ENCODE data around the gene KDM2B. TPM values are rescaled to one million over a fixed set of nuclear protein-coding genes. Genes with fewer than 3 reads are reported as not detected.

The KDM2B gene
- polyA plus RNA-seq, 1 donor from 2014 or later = 49.0 TPM

- Mint-ChIP-seq H3K27me3 (no peaks in the 10 kb centered on the region), H3K9me3 (no peaks in the 10 kb centered on the region), H3K36me3 (peaks cover 2% of the 10 kb centered on the region), H3K4me3 (no peak overlapping the region), H3K27ac (no peak overlapping the region), H3K4me1 (peaks cover 14 to 33% (median 24%) of the 10 kb centered on the region in 3 donors)
Measured at GRCh38 chr12:121446750-121447149, 134.1 kb downstream of the KDM2B start.

- Mint-ChIP-seq H3K4me3 (no peak overlapping the region), H3K27me3 (no peaks in the 10 kb centered on the region), H3K27ac (no peak overlapping the region), H3K36me3 (no peaks in the 10 kb centered on the region), H3K4me1 (peaks cover 5 to 16% (median 11%) of the 10 kb centered on the region in 3 donors), H3K9me3 (no peaks in the 10 kb centered on the region)
Measured at GRCh38 chr12:121444842-121445202, 136.0 kb downstream of the KDM2B start.

GRCh38 chr12:121443911-121444841 lies 136.6 kb downstream of the KDM2B start:
- Mint-ChIP-seq H3K9me3 (no peaks in the 10 kb centered on the region), H3K36me3 (no peaks in the 10 kb centered on the region), H3K4me3 (peak overlapping the region in 1 of 4 donors; percentile 54), H3K4me1 (peaks cover 5 to 12% (median 8%) of the 10 kb centered on the region in 3 donors), H3K27ac (no peak overlapping the region), H3K27me3 (no peaks in the 10 kb centered on the region)

- Mint-ChIP-seq H3K36me3 (peaks cover 5% of the 10 kb centered on the region), H3K27me3 (no peaks in the 10 kb centered on the region), H3K4me3 (peak overlapping the region in 1 of 4 donors; percentile 66), H3K9me3 (no peaks in the 10 kb centered on the region), H3K27ac (peak overlapping the region in 2 of 3 donors; percentile 42 to 53), H3K4me1 (peaks cover 3 to 8% (median 3%) of the 10 kb centered on the region in 3 donors)
Measured at GRCh38 chr12:121443193-121443870, 137.5 kb downstream of the KDM2B start.

- no peaks in the 10 kb centered on the region for H3K27me3 Mint-ChIP-seq
- peaks cover 2 to 7% (median 3%) of the 10 kb centered on the region in 3 donors for H3K4me1 Mint-ChIP-seq
- H3K27ac Mint-ChIP-seq = no peak overlapping the region
- H3K36me3 Mint-ChIP-seq = peaks cover 8% of the 10 kb centered on the region
- H3K9me3 Mint-ChIP-seq = no peaks in the 10 kb centered on the region
- H3K4me3 Mint-ChIP-seq = no peak overlapping the region
Measured at GRCh38 chr12:121442028-121442948, 138.5 kb downstream of the KDM2B start.

GRCh38 chr12:121441555-121441954 lies 139.3 kb downstream of the KDM2B start:
- H3K27me3 Mint-ChIP-seq = no peaks in the 10 kb centered on the region
- no peak overlapping the region for H3K4me3 Mint-ChIP-seq
- H3K27ac Mint-ChIP-seq = no peak overlapping the region
- peaks cover 13% of the 10 kb centered on the region for H3K36me3 Mint-ChIP-seq
- peaks cover 2 to 6% (median 6%) of the 10 kb centered on the region in 3 donors for H3K4me1 Mint-ChIP-seq
- peaks cover 0 to 5% (median 0%) of the 10 kb centered on the region in 3 donors for H3K9me3 Mint-ChIP-seq

GRCh38 chr12:121440768-121441167 lies 140.1 kb downstream of the KDM2B start:
- peaks cover 2 to 6% (median 4%) of the 10 kb centered on the region in 3 donors for H3K4me1 Mint-ChIP-seq
- H3K36me3 Mint-ChIP-seq = peaks cover 17% of the 10 kb centered on the region
- no peaks in the 10 kb centered on the region for H3K27me3 Mint-ChIP-seq
- peaks cover 0 to 7% (median 0%) of the 10 kb centered on the region in 3 donors for H3K9me3 Mint-ChIP-seq
- no peak overlapping the region for H3K27ac Mint-ChIP-seq
- no peak overlapping the region for H3K4me3 Mint-ChIP-seq

- Mint-ChIP-seq H3K4me1 (peaks cover 4 to 6% (median 4%) of the 10 kb centered on the region in 3 donors), H3K27me3 (no peaks in the 10 kb centered on the region), H3K9me3 (peaks cover 0 to 7% (median 0%) of the 10 kb centered on the region in 3 donors), H3K4me3 (no peak overlapping the region), H3K27ac (peak overlapping the region in 1 of 3 donors; percentile 57), H3K36me3 (peaks cover 22% of the 10 kb centered on the region)
Measured at GRCh38 chr12:121439715-121440114, 141.1 kb downstream of the KDM2B start.

GRCh38 chr12:121438905-121439304 lies 141.9 kb downstream of the KDM2B start:
- Mint-ChIP-seq H3K9me3 (peaks cover 0 to 7% (median 0%) of the 10 kb centered on the region in 3 donors), H3K27ac (peak overlapping the region in 1 of 3 donors; percentile 27), H3K27me3 (no peaks in the 10 kb centered on the region), H3K4me1 (peaks cover 4 to 6% (median 4%) of the 10 kb centered on the region in 3 donors), H3K36me3 (peaks cover 23% of the 10 kb centered on the region), H3K4me3 (no peak overlapping the region)

- Mint-ChIP-seq H3K27ac (peak overlapping the region in 2 of 3 donors; percentile 80 to 89), H3K4me3 (no peak overlapping the region), H3K9me3 (peaks cover 0 to 7% (median 0%) of the 10 kb centered on the region in 3 donors), H3K4me1 (peaks cover 0 to 3% (median 1%) of the 10 kb centered on the region in 3 donors), H3K27me3 (no peaks in the 10 kb centered on the region), H3K36me3 (peaks cover 24% of the 10 kb centered on the region)
Measured at GRCh38 chr12:121436706-121437105, 144.1 kb downstream of the KDM2B start.

- Mint-ChIP-seq H3K4me1 (peaks cover 1 to 4% (median 3%) of the 10 kb centered on the region in 3 donors), H3K27me3 (no peaks in the 10 kb centered on the region), H3K27ac (peak overlapping the region in 2 of 3 donors; percentile 41 to 91), H3K4me3 (no peak overlapping the region), H3K36me3 (peaks cover 19% of the 10 kb centered on the region), H3K9me3 (peaks cover 0 to 7% (median 0%) of the 10 kb centered on the region in 3 donors)
Measured at GRCh38 chr12:121432740-121433480, 147.9 kb downstream of the KDM2B start.

- no peak overlapping the region for H3K4me3 Mint-ChIP-seq
- H3K36me3 Mint-ChIP-seq = peaks cover 10% of the 10 kb centered on the region
- peaks cover 4 to 5% (median 5%) of the 10 kb centered on the region in 3 donors for H3K4me1 Mint-ChIP-seq
- no peaks in the 10 kb centered on the region for H3K27me3 Mint-ChIP-seq
- peak overlapping the region in 1 of 3 donors; percentile 7 for H3K27ac Mint-ChIP-seq
- H3K9me3 Mint-ChIP-seq = no peaks in the 10 kb centered on the region
Measured at GRCh38 chr12:121430833-121431415, 149.9 kb downstream of the KDM2B start.

- no peaks in the 10 kb centered on the region for H3K27me3 Mint-ChIP-seq
- H3K9me3 Mint-ChIP-seq = no peaks in the 10 kb centered on the region
- H3K4me3 Mint-ChIP-seq = no peak overlapping the region
- peak overlapping the region in 1 of 3 donors; percentile 51 for H3K27ac Mint-ChIP-seq
- peaks cover 8 to 14% (median 12%) of the 10 kb centered on the region in 3 donors for H3K4me1 Mint-ChIP-seq
- H3K36me3 Mint-ChIP-seq = peaks cover 7% of the 10 kb centered on the region
Measured at GRCh38 chr12:121428883-121429282, 151.9 kb downstream of the KDM2B start.
